AG04450 (cell line): ENCODE data around the gene COA6. TPM values are rescaled to one million over a fixed set of nuclear protein-coding genes. Genes with fewer than 3 reads are reported as not detected.
A peak's percentile ranks its signal among the peaks of the same experiment; 100 is the strongest.
"Not testable (repeated sequence)": the region's sequence is repeated elsewhere in the genome, so short reads cannot be mapped to it uniquely, and the experiment has no call there.

Source experiments
- CTCF ChIA-PET: fragments of 300-600, 350-600 bp; formaldehyde crosslinking; extraction: SDS; loops from one replicate; lab custom pipeline; 2022; ENCODE audit warnings: antibody characterized with exemption, inconsistent platforms; lab: Charles Lee
- POLR2A ChIA-PET: fragments of 350-600 bp; formaldehyde crosslinking; extraction: SDS; loops from one replicate; lab custom pipeline; 2021; ENCODE audit warnings: antibody characterized with exemption, inconsistent platforms; lab: Yijun Ruan, JAX
- DNase-seq: peaks from one replicate; pipeline ENCODE4 v3.0.0-alpha.2; 2011; ENCODE audit warnings: low read depth, low spot score
- H3K27ac ChIP-seq: one replicate; pipeline ENCODE4 v1.5.1; 2012; ENCODE audit warnings: low read depth, low read length, control low read depth
- H3K27me3 ChIP-seq: one replicate; pipeline ENCODE4 v1.6.0; 2012; ENCODE audit warnings: low read length; ENCODE audit not compliant: control insufficient read depth, insufficient read depth
- H3K4me3 ChIP-seq: 2 replicates; pipeline ENCODE4 v1.5.1; 2011; ENCODE audit warnings: mild to moderate bottlenecking, low read depth, low read length, control low read depth
- H3K9me3 ChIP-seq: 2 replicates; pipeline ENCODE4 v1.5.1; 2012; ENCODE audit warnings: low read length; ENCODE audit not compliant: control insufficient read depth, insufficient read depth
- CTCF ChIP-seq: IDR thresholded peaks from 2 replicates; pipeline ENCODE4 v1.5.1; 2011; ENCODE audit warnings: low read depth, low read length, control low read depth, inconsistent platforms
- polyA plus RNA-seq: library from polyadenylated mRNA; depleted of rRNA; stranded (reverse); fragments of >200 nt; gene quantifications from 2 replicates; pipeline ENCODE4 v1.2.3, GENCODE V29; 2011

COA6 gene
- polyA plus RNA-seq, 1 experiment, result 38.8 TPM

DNA sequence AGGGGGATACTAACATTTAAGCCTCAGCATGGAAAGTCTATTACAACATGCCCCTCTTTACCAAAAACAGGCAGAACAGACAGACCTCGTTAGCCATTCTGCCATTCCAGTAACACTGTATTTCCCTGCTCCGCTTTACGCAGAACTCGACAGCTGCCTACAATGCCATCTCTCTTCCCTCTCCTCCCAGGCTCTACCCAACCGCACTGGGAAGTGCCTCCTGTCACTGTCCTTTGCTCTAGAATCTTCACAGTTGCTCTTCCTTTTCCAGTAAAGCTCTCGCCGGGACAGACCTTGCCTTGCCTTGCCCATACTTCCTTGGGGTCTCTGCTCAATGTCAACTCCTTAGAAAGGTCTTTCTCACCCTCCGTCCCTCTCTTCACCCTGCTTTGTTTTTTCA is 22.8 kb downstream of the COA6 start:
- Histone ChIP-seq H3K4me3 (no peak overlapping the region), H3K27me3 (no peaks in the 10 kb centered on the region), H3K9me3 (no peaks in the 10 kb centered on the region), H3K27ac (no peak overlapping the region)
- POLR2A ChIA-PET, result no interaction called here
- CTCF ChIA-PET, result no interaction called here
- TF ChIP-seq CTCF, result no peak
- no peak for DNase-seq

DNA sequence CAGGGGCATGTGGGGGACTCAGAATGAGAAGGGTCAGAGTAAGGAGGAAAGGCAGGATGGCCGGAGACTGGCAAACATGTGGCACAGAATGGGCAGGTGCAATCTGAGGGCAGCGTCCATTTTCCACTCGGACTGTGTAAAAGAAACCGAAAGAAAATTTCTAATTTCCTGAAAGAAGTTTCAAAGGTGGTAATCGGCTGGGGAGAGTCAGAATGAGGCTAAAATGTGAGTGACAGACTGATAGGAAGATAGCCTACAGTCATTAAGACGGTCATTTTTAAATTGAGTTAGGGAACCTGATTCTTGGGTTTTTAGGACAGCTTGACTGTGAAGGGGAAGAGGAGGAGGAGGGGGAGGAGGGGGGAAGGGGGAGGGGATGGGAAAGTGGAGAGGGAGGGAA is 23.6 kb downstream of the COA6 start:
- no peak overlapping the region for H3K4me3 ChIP-seq
- no peak for TF ChIP-seq CTCF
- no peaks in the 10 kb centered on the region for H3K27me3 ChIP-seq
- POLR2A ChIA-PET, result no interaction called here
- H3K9me3 ChIP-seq, result no peaks in the 10 kb centered on the region
- no peak overlapping the region for H3K27ac ChIP-seq
- no peak for DNase-seq
- CTCF ChIA-PET, result no interaction called here

- no peaks in the 10 kb centered on the region for H3K9me3 ChIP-seq
- no peaks in the 10 kb centered on the region for H3K27me3 ChIP-seq
- ChIA-PET CTCF (interaction anchor here (0.6 kb wide), 2 partner anchors 208 to 1253 kb away, joined by 3 to 4 read pairs; no protein-coding TSS in a partner anchor), POLR2A (no interaction called here)
- H3K27ac ChIP-seq, result no peak overlapping the region
- DNase-seq, result no peak
- TF ChIP-seq CTCF, result no peak
- H3K4me3 ChIP-seq, result no peak overlapping the region
These were observed 24.5 kb downstream of the COA6 start for GRCh38 chr1:234397732-234398131.

DNA sequence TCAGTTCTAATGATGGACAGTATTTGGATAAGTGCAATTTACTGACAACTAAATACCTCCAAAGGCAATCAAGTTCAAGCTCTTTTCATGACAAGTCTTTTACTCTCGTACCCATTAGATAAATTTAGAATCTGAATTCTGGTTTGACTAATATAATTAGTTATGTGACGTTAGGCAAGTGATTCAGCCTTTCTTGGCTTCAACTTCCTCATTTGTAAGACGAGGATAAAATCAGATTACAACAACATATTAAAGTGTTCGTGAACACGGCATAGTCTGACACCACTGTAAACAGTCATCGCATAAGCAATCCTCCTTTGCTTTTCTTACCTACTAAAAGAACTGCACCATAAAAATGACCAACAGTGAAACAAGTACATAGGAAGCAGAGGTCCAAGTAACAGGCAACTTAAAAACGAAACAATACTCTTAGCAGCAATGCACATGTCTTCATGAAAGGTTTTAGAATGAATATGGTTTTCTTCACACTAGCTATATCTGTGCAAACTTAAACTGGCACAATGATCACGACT is 25.7 kb downstream of the COA6 start:
- POLR2A ChIA-PET, result interaction anchor here (0.6 kb wide), 1 partner anchor 1262 kb away, joined by 3 read pairs; no protein-coding TSS in a partner anchor
- 0 out of 2 replicates have a peak overlapping the region, but pooled peaks have one; percentile 4 for H3K4me3 ChIP-seq
- CTCF ChIA-PET, result no interaction called here

DNA sequence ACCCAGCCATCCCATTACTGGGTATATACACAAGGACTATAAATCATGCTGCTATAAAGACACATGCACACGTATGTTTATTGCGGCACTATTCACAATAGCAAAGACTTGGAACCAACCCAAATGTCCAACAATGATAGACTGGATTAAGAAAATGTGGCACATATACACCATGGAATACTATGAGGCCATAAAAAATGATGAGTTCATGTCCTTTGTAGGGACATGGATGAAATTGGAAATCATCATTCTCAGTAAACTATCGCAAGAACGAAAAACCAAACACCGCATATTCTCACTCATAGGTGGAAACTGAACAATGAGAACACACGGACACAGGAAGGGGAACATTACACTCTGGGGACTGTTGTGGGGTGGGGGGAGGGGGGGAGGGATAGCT is 26.3 kb downstream of the COA6 start:
- H3K4me3 ChIP-seq, H3K27me3 ChIP-seq, H3K9me3 ChIP-seq, H3K27ac ChIP-seq, CTCF ChIA-PET, POLR2A ChIA-PET, DNase-seq: not testable (repeated sequence)

More for the DNA sequence above, 25.7 kb downstream of the COA6 start:
- Histone ChIP-seq H3K27ac (no peak overlapping the region), H3K9me3 (no peaks in the 10 kb centered on the region), H3K27me3 (no peaks in the 10 kb centered on the region)
- no peak for TF ChIP-seq CTCF
- no peak for DNase-seq
